Posterior cingulate gyrus (tissue), 11 donors: ENCODE results near the gene ORM2.

ENCODE experiments used
- DNase-seq, 10 donors: peaks; one replicate each; pipeline versions ENCODE4 v3.0.0 to v3.0.0-alpha.2; 2020 to 2021; ENCODE audit warnings: mixed read lengths in 3 of 10
- intact Hi-C: fragments of 100-400 bp; cut with DNase I; formaldehyde crosslinking; loops from one replicate; pipeline ENCODE4 v1.15.1; 2023

ORM2 gene

GRCh38 chr9:114343471-114344187 is 14.0 kb downstream of the ORM2 start:
- peak in 1 of 10 donors; percentile 66 for DNase-seq
- intact Hi-C loops: loop anchor here (10.0 kb wide), 1 partner anchor 241 kb away; the partner anchor contains the start of gene ATP6V1G1

- peak in 1 of 10 donors; percentile 67 for DNase-seq
- intact Hi-C loops: loop anchor here (10.0 kb wide), 1 partner anchor 241 kb away; the partner anchor contains the start of gene ATP6V1G1
These were observed 14.5 kb downstream of the ORM2 start for GRCh38 chr9:114344188-114344566.

DNA sequence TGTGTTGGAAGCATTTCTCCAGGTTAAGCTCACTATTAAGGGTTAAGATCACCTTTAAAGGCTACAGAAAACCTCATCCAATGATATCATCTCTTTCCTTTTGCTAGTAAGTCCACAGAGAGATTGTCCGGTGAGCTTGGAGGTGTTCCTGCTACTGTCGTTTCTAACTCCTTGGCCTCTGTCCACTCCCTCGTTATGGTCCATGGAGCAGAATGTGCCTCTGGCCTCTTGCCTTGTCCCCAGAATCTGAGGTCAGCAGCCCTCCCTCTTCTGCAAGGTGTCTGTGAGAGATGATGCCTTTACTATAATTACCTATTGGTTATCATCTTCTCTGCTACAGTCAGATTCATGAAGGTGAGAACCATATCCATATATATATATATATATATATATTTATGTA is 15.0 kb downstream of the ORM2 start:
- no peak for DNase-seq
- intact Hi-C loops: loop anchor here (10.0 kb wide), 1 partner anchor 240 kb away; the partner anchor contains the start of gene ATP6V1G1

- intact Hi-C loops: loop anchor here (10.0 kb wide), 1 partner anchor 239 kb away; the partner anchor contains the start of gene ATP6V1G1
- DNase-seq: no peak
These were observed 15.9 kb downstream of the ORM2 start for GRCh38 chr9:114345493-114346065.

DNA sequence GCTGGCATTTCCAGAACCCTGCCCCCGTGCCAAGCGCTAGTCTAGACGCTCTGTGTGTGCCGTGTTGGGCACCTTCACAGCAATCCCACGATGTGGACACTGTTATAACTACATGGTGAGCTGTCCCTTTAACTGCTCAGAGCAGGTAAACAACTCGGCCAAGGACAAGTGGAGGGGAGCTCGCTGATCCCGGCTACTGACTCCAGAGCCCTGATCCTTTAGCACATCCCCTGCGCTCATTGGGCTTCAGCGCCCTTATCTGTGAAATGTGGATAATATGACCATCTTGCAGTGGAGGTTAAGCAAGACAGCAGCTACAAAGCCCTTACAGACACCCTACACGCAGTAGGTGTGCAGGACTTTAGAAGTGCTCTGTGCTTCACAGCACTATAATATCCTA is 16.5 kb downstream of the ORM2 start:
- peak in 1 of 10 donors; percentile 43 for DNase-seq
- intact Hi-C loops: loop anchor here (10.0 kb wide), 1 partner anchor 239 kb away; the partner anchor contains the start of gene ATP6V1G1

DNA sequence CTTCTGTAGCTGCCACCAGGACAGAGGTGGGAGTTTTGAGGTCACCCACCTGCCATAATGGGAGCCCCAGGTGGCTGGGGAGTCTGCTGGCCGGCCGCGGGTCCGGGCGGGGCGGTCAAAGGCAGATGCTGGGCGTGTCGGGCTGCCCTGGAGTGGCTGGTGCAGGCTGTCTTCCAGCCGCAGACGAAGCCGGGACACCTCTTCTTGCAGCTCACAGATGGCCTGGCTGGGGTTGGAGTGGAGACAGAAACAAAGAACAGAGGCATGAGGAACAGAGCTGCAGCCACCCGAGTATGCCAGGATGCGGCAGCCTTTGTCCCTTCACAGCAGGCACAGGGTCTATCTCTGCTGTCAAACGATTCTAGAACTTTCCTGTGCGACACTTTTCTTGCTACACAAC is 18.0 kb downstream of the ORM2 start:
- DNase-seq: peak in 9 of 10 donors; percentile 44 to 96 (median 70)
- intact Hi-C loops: loop anchor here (10.0 kb wide), 1 partner anchor 237 kb away; the partner anchor contains the start of gene ATP6V1G1

GRCh38 chr9:114348261-114348905 is 18.7 kb downstream of the ORM2 start:
- intact Hi-C loops: loop anchor here (10.0 kb wide), 1 partner anchor 236 kb away; the partner anchor contains the start of gene ATP6V1G1
- DNase-seq: peak in 1 of 10 donors; percentile 48

GRCh38 chr9:114348906-114349482 is 19.3 kb downstream of the ORM2 start:
- intact Hi-C loops: loop anchor here (10.0 kb wide), 1 partner anchor 236 kb away; the partner anchor contains the start of gene ATP6V1G1
- DNase-seq: peak in 5 of 10 donors; percentile 18 to 90 (median 41)

DNA sequence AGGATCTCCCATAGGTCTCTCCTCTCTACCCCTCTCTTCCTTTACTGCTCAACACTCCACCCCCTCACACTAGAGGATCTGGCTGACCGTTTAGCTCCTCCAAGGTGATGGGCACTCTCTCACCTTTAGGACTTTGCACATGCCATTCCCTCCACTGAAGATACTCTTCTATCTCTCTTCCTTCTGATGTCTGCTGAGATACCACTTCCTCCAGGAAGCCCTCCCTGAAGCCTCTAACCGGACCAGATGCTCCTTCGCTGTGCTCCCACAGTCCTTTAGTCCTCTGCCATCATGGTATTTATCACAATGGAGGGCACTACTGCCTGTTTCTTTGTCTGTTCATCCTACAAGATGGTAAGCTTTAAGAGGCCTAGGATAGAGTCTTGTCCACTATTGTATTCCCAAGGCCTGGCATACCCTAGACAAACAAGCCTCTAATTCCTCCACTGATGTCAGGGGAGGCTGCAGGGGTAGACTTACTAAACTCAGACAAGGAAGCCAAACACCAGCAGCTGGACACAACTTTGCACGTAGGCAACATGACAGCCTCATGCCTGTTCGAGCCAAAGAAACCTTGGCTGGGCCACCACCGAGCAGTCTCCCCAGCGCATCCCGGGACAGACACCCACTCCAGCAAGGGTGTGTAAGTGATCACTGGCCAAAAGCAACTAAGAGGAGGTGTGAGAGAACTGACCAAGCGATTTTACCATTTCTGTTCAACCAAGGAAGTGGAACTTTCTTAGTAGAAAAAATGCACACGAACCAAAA is 20.2 kb downstream of the ORM2 start:
- intact Hi-C loops: loop anchor here (10.0 kb wide), 1 partner anchor 235 kb away; the partner anchor contains the start of gene ATP6V1G1
- no peak for DNase-seq

DNA sequence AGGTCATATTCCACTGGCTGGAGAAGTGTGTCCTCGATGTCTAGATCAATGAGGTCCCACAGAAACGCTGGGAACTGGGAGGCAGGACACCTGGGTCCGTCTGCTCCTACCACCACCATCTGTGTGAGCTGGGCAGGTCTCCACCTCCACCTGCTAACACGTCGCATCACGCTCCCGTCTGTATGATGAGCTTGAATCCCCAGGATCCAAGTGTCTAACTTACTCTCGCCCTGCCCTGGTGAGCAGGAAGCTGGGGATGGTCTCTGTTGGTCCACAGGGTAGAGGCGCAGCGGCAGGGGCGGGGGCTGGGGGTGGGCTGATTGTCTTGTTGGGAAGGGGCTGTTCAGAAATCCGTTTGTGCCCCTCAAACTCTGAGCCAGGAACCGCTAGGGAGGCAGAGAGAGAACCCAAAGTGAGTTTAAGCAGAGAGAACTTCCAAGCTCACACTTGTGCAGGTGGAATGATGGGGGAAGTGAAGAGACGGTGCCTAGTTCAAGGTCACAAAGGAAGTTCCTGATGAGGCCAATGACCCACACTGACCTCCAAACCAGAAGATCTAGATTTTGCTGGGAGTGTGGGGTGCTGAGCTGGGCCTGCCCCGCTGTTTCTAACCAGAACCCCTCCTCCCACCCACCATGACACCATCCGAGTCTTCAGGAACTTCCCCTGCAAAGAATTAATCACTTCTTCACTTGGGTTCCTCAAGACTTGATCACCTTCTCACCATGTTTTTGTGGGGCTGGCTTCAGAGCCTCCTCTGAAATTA is 21.1 kb downstream of the ORM2 start:
- intact Hi-C loops: no loop called here
- DNase-seq: peak in 1 of 10 donors; percentile 37

- intact Hi-C loops: no loop called here
- DNase-seq: no peak
These were observed 22.3 kb downstream of the ORM2 start for GRCh38 chr9:114351932-114352331.

- DNase-seq: peak in 1 of 10 donors; percentile 72
- intact Hi-C loops: no loop called here
These were observed 26.2 kb downstream of the ORM2 start for GRCh38 chr9:114355821-114356220.

DNA sequence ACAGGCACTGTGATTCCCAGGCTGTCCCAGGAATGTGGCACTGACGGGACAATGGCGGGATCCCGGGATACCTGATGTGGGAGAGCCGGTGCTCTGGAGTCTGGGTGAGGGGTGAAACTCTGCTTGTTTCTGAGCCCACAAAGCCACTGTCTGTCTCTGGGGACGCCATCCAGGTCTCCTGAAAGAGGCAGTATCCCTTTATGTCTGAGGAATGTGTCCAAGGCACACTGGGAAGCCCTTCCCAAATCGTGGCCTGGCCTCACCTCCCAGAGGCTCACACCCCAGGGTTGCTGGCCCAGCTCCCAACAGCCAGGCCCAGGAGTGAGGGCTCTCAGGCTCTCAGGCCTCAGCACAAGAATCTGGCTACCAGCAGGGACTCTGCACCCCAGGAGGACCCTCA is 27.1 kb downstream of the ORM2 start:
- DNase-seq: peak in 1 of 10 donors; percentile 74
- intact Hi-C loops: no loop called here

GRCh38 chr9:114357360-114357759 is 27.7 kb downstream of the ORM2 start:
- DNase-seq: no peak
- intact Hi-C loops: no loop called here

GRCh38 chr9:114357911-114358328 is 28.3 kb downstream of the ORM2 start:
- intact Hi-C loops: no loop called here
- peak in 1 of 10 donors; percentile 61 for DNase-seq

DNA sequence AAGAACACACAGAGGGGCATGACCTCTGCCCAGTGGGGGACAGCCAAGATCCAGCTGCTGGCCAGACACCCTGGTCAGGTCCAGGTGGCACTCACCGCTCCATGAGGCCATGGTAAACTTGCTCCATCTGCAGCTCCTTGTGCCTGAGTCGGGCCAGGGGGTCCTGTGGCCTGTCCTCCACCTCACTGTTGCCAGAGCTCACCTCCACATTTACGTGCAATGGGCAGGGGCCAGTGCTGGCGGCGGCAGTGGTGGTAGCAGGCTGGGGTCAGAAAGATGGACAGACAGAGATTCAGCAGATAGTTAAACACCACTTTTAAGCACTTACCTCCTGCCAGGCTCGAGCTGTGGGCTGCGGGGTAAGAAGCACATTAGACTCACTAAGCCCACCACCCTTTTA is 30.1 kb downstream of the ORM2 start:
- intact Hi-C loops: no loop called here
- DNase-seq: peak in 1 of 10 donors; percentile 74

GRCh38 chr9:114361542-114361941 is 31.9 kb downstream of the ORM2 start:
- no peak for DNase-seq
- intact Hi-C loops: no loop called here

GRCh38 chr9:114362394-114362793 is 32.7 kb downstream of the ORM2 start:
- peak in 1 of 10 donors; percentile 72 for DNase-seq
- intact Hi-C loops: no loop called here

DNA sequence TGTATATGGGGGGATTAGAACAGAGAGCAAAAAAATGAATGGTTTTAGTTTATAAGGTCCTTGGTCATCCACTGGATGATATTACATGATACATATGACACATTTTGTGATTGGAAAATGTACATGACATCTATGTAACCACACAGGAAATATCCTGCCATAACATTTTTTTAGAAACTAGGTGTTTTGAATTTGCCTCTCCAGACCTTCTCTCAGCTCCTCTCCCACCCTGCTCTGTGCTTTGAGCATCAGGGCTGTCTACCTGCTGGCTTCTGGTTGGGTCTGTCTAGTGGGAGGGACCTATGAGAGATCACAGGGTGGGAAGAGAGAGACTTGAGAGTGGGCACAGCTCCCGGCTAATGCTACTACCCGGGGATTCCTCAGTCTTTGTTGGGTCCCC is 33.8 kb downstream of the ORM2 start:
- DNase-seq: no peak
- intact Hi-C loops: no loop called here
